ENCODE results near the gene CD22. TPM values are rescaled to one million over a fixed set of nuclear protein-coding genes. Genes with fewer than 3 reads are reported as not detected.

The CD22 gene
- total RNA-seq: not detected in 2 replicates
- polyA plus RNA-seq: not detected in 2 replicates
- polyA plus RNA-seq (2011; cell fraction: cytosol; rRNA removed): not detected in 2 replicates
- not detected in 2 replicates for polyA plus RNA-seq (2011; cell fraction: nucleus; rRNA removed)
- not detected in 2 replicates for polyA plus RNA-seq (2012)
- polyA minus RNA-seq: not detected in 2 replicates
- polyA minus RNA-seq (2011; cell fraction: cytosol; rRNA and poly(A)+ RNA removed): not detected
- not detected in 2 replicates for polyA minus RNA-seq (2011; cell fraction: nucleus; rRNA and poly(A)+ RNA removed)
- Bru-seq, nascent RNA: not detected
- percentile 9 among the genes with signal in this experiment for BruChase-seq, experiment 1, labeled RNA remaining after a 6-hour chase
- BruChase-seq, experiment 2, labeled RNA remaining after a 2-hour chase: not detected
- long read RNA-seq: 0 reads

DNA sequence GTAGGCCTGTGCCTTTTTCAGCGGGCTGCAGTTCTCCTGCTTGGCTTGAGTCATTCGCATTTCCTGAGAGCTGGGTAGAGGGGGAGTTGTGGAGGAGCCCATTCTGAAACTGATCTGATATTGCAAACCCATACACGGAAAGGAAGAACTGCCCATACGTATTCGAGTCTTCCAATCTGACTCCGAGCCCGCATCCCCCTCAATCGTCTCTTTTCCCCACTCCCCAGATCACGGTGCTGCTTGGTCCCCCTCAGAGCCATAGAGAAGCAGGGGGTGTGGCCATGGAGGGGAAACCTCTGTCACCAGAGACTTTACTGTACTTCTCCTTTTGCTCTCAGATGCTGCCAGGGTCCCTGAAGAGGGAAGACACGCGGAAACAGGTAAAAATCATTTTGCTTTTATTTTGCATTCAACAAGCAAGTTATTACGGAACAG is at the start of gene CD22:
CD22 (plus strand) TSS at position 337 of the 435 bp plus-strand sequence. CDS start 2,854 bp downstream, outside the sequence.
- no peaks in the 10 kb centered on the region for H3K4me1 ChIP-seq (ENCODE audit: control insufficient read depth, extremely low read depth, insufficient read depth, low read length)
- BruUV-seq (replicated peaks): no TSS peak
- no peak within 1 kb of the TSS for H3K9ac ChIP-seq (replicated peaks; ENCODE audit: extremely low read depth, insufficient read depth, low read length)
- FAIRE-seq (no peak), DNase-seq (ENCODE audit: low read depth, low spot score) (no peak)
- TF ChIP-seq, protein P1, sequence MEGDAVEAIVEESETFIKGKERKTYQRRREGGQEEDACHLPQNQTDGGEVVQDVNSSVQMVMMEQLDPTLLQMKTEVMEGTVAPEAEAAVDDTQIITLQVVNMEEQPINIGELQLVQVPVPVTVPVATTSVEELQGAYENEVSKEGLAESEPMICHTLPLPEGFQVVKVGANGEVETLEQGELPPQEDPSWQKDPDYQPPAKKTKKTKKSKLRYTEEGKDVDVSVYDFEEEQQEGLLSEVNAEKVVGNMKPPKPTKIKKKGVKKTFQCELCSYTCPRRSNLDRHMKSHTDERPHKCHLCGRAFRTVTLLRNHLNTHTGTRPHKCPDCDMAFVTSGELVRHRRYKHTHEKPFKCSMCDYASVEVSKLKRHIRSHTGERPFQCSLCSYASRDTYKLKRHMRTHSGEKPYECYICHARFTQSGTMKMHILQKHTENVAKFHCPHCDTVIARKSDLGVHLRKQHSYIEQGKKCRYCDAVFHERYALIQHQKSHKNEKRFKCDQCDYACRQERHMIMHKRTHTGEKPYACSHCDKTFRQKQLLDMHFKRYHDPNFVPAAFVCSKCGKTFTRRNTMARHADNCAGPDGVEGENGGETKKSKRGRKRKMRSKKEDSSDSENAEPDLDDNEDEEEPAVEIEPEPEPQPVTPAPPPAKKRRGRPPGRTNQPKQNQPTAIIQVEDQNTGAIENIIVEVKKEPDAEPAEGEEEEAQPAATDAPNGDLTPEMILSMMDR (IDR thresholded peaks at IDR 0.05; ENCODE audit: extremely low read depth in 1 of 2, insufficient read depth in 1 of 2, low read depth in 1 of 2, low read length in 2 of 2): no peak
- no peak for TF ChIP-seq EZH2 (IDR thresholded peaks at IDR 0.05; ENCODE audit: borderline replicate concordance, low read depth, low read length, severe bottlenecking)
- no peak for TF ChIP-seq POLR2A (IDR thresholded peaks at IDR 0.05; ENCODE audit: low read depth, low read length)
- no peak for TF ChIP-seq MYC (IDR thresholded peaks at IDR 0.05; ENCODE audit: low read depth, low read length)
- no peak for TF ChIP-seq GATA2 (IDR thresholded peaks at IDR 0.05; ENCODE audit: insufficient read depth, insufficient read length, low read depth, low read length)
- no peak for TF ChIP-seq POLR2AphosphoS5 (IDR thresholded peaks at IDR 0.05; ENCODE audit: insufficient read depth, low read depth, low read length)
- no peak for TF ChIP-seq JUN (IDR thresholded peaks at IDR 0.05; ENCODE audit: borderline replicate concordance, insufficient read depth, insufficient read length, low read depth)
- TF ChIP-seq FOS (IDR thresholded peaks at IDR 0.05; ENCODE audit: borderline replicate concordance, insufficient read depth, low read length): no peak
- no peak for TF ChIP-seq MAX (IDR thresholded peaks at IDR 0.05; ENCODE audit: insufficient read depth, insufficient read length)
- no peak within 1 kb of the TSS for H3K27ac ChIP-seq (ENCODE audit: insufficient read depth, low read depth, low read length)
- ChIA-PET CTCF (no interaction called here), POLR2A (no interaction called here)
- no peak within 1 kb of the TSS for H3K4me3 ChIP-seq (replicated peaks in 1 of 3; ENCODE audit: insufficient read depth in 1 of 3, low read depth in 1 of 3, low read length in 3 of 3)
- no peaks in the 10 kb centered on the region for H3K9me1 ChIP-seq (replicated peaks; ENCODE audit: control insufficient read depth, extremely low read depth, insufficient read depth, low read length)
- intact Hi-C loops (cut with micrococcal nuclease) (no loop called here), dilution Hi-C loops (cut with MboI; ENCODE audit: extremely low pct_ligation_motif_present, low sequenced_read_pairs) (no loop called here)
- H3K9me3 ChIP-seq (replicated peaks; ENCODE audit: control insufficient read depth, insufficient read depth, low read length): no peaks in the 10 kb centered on the region
- H3K79me2 ChIP-seq (ENCODE audit: control insufficient read depth, insufficient read depth, low read length): no peaks in the 10 kb centered on the region
- H3K27me3 ChIP-seq (ENCODE audit: control insufficient read depth in 2 of 2, insufficient read depth in 2 of 2, low read length in 2 of 2): peaks cover 3 to 5% of the 10 kb centered on the region in 2 experiments
- H3K4me2 ChIP-seq (ENCODE audit: insufficient read depth, low read length): no peak within 1 kb of the TSS
- no peaks in the 10 kb centered on the region for H3K36me3 ChIP-seq (ENCODE audit: control insufficient read depth in 2 of 2, extremely low read depth in 1 of 2, insufficient read depth in 2 of 2, low read length in 2 of 2)
- H2AFZ ChIP-seq (ENCODE audit: low read depth, low read length): no peak within 1 kb of the TSS
- no peaks in the 10 kb centered on the region for H4K20me1 ChIP-seq (replicated peaks; ENCODE audit: control insufficient read depth, extremely low read depth, insufficient read depth, low read length)
